ENCODE measurements around the gene FAM161A. TPM values are rescaled to one million over a fixed set of nuclear protein-coding genes. Genes with fewer than 3 reads are reported as not detected.

Gene FAM161A
- total RNA-seq, 1 experiment from 2014 or later = 12.2 TPM

GRCh38 chr2:61845320-61845719 is 8.5 kb downstream of the FAM161A start:
- no TSS peak for BruUV-seq (replicated peaks)
- CTCF ChIA-PET = no interaction called here
- H3K79me2 ChIP-seq (ENCODE audit: low read depth) = no peaks in the 10 kb centered on the region

GRCh38 chr2:61841286-61841685 is 12.6 kb downstream of the FAM161A start:
- TF ChIP-seq, protein P1, sequence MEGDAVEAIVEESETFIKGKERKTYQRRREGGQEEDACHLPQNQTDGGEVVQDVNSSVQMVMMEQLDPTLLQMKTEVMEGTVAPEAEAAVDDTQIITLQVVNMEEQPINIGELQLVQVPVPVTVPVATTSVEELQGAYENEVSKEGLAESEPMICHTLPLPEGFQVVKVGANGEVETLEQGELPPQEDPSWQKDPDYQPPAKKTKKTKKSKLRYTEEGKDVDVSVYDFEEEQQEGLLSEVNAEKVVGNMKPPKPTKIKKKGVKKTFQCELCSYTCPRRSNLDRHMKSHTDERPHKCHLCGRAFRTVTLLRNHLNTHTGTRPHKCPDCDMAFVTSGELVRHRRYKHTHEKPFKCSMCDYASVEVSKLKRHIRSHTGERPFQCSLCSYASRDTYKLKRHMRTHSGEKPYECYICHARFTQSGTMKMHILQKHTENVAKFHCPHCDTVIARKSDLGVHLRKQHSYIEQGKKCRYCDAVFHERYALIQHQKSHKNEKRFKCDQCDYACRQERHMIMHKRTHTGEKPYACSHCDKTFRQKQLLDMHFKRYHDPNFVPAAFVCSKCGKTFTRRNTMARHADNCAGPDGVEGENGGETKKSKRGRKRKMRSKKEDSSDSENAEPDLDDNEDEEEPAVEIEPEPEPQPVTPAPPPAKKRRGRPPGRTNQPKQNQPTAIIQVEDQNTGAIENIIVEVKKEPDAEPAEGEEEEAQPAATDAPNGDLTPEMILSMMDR (conservative IDR thresholded peaks at IDR 0.05) = no peak
- no peak for TF ChIP-seq EZH2 (IDR thresholded peaks at IDR 0.05; ENCODE audit: low read depth)
- BruUV-seq (replicated peaks) = no TSS peak
- POLR2A ChIA-PET (ENCODE audit: unreplicated experiment) = no interaction called here

More at GRCh38 chr2:61845320-61845719, 8.5 kb downstream of the FAM161A start:
- Histone ChIP-seq H2AFZ (no peak overlapping the region), H3K27me3 (ENCODE audit: insufficient read depth, low read depth) (no peaks in the 10 kb centered on the region), H3K4me3 (no peak overlapping the region), H3K4me1 (replicated peaks; ENCODE audit: insufficient read depth) (no peaks in the 10 kb centered on the region), H3K9me2 (ENCODE audit: insufficient read depth) (no peaks in the 10 kb centered on the region), H3K27ac (no peak overlapping the region), H3K9me3 (ENCODE audit: insufficient read depth, low read depth) (no peaks in the 10 kb centered on the region), H4K20me1 (ENCODE audit: insufficient read depth) (no peaks in the 10 kb centered on the region), H3K4me2 (no peak overlapping the region), H3F3A (ENCODE audit: insufficient read depth, low read depth) (no peaks in the 10 kb centered on the region), H3K36me3 (ENCODE audit: low read depth) (no peaks in the 10 kb centered on the region)
- TF ChIP-seq EZH2 (IDR thresholded peaks at IDR 0.05; ENCODE audit: low read depth) = no peak
- TF ChIP-seq, protein P1 (conservative IDR thresholded peaks at IDR 0.05) = no peak
- POLR2A ChIA-PET (ENCODE audit: unreplicated experiment) = interaction anchor here (0.6 kb wide), 1 partner anchor 522 kb away, joined by 3 read pairs; no protein-coding TSS in a partner anchor
- intact Hi-C loops (cut with micrococcal nuclease; ENCODE audit: unreplicated experiment) = no loop called here
- no peak for DNase-seq

DNA sequence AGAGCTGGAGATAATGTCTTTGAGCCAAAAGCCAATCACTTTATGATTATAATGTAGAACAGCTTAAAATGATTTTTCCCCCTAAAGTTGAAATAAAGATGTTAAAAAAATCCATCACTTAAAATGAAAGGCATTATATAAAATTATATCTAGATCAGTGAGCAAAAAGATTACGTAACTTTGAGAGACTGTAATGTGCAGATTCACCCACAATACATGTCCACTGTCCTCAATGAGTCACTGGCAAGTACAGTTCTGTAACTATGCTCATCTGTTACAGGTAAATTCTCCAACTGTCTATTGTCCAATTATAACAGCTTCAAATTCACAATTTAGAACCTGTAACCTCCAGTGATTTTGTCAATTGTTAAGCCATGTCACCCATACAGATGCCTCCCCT is 19.0 kb downstream of the FAM161A start:
- Histone ChIP-seq H3K4me3 (no peak overlapping the region), H3K36me3 (ENCODE audit: low read depth) (no peaks in the 10 kb centered on the region), H4K20me1 (ENCODE audit: insufficient read depth) (no peaks in the 10 kb centered on the region), H3K9me2 (ENCODE audit: insufficient read depth) (no peaks in the 10 kb centered on the region), H3K79me2 (ENCODE audit: low read depth) (no peaks in the 10 kb centered on the region), H3K4me2 (no peak overlapping the region), H3K9me3 (ENCODE audit: insufficient read depth, low read depth) (no peaks in the 10 kb centered on the region), H3K27me3 (ENCODE audit: insufficient read depth, low read depth) (no peaks in the 10 kb centered on the region), H3F3A (ENCODE audit: insufficient read depth, low read depth) (no peaks in the 10 kb centered on the region), H3K27ac (no peak overlapping the region), H3K4me1 (replicated peaks; ENCODE audit: insufficient read depth) (no peaks in the 10 kb centered on the region), H2AFZ (no peak overlapping the region)
- TF ChIP-seq, protein P1 (conservative IDR thresholded peaks at IDR 0.05) = no peak
- TF ChIP-seq EZH2 (IDR thresholded peaks at IDR 0.05; ENCODE audit: low read depth) = no peak
- DNase-seq = no peak
- ChIA-PET POLR2A (ENCODE audit: unreplicated experiment) (no interaction called here), CTCF (no interaction called here)
- intact Hi-C loops (cut with micrococcal nuclease; ENCODE audit: unreplicated experiment) = no loop called here
- no TSS peak for BruUV-seq (replicated peaks)

More at GRCh38 chr2:61841286-61841685, 12.6 kb downstream of the FAM161A start:
- CTCF ChIA-PET = no interaction called here
- Histone ChIP-seq H3K4me1 (replicated peaks; ENCODE audit: insufficient read depth) (no peaks in the 10 kb centered on the region), H3K79me2 (ENCODE audit: low read depth) (no peaks in the 10 kb centered on the region), H4K20me1 (ENCODE audit: insufficient read depth) (no peaks in the 10 kb centered on the region), H3K36me3 (ENCODE audit: low read depth) (no peaks in the 10 kb centered on the region), H2AFZ (no peak overlapping the region), H3K4me3 (no peak overlapping the region), H3K27me3 (ENCODE audit: insufficient read depth, low read depth) (no peaks in the 10 kb centered on the region), H3K27ac (no peak overlapping the region), H3K4me2 (no peak overlapping the region), H3K9me3 (ENCODE audit: insufficient read depth, low read depth) (no peaks in the 10 kb centered on the region), H3F3A (ENCODE audit: insufficient read depth, low read depth) (no peaks in the 10 kb centered on the region), H3K9me2 (ENCODE audit: insufficient read depth) (no peaks in the 10 kb centered on the region)
- intact Hi-C loops (cut with micrococcal nuclease; ENCODE audit: unreplicated experiment) = no loop called here
- DNase-seq = no peak

All from PC-9 (cell line).